Loucy (cell line): ENCODE data around the gene VGLL1.

Experiments used
- CTCF ChIP-seq: fragments of 200-600 bp; sonication (generic); conservative IDR thresholded peaks from 2 replicates; pipeline ENCODE4 v1.5.1; 2014; ENCODE audit warnings: mild to moderate bottlenecking, antibody characterized with exemption, low read length
- EZH2phosphoT487 ChIP-seq: fragments of 200-600 bp; IDR thresholded peaks from 2 replicates; pipeline ENCODE4 v1.6.1; 2018; ENCODE audit warnings: antibody characterized with exemption, mild to moderate bottlenecking, moderate library complexity, borderline replicate concordance

- TF ChIP-seq CTCF (no peak), EZH2phosphoT487 (no peak)
Observed at GRCh38 chrX:136538811-136539210, 6.8 kb downstream of the VGLL1 start.
